IPS-NIHi7 (cell line): ENCODE measurements around the gene AGBL4.

Source experiments
- DNase-seq: peaks from one replicate; pipeline ENCODE4 v3.0.0; 2012; ENCODE audit warnings: mixed read lengths; ENCODE audit errors: extremely low spot score

The AGBL4 gene

GRCh38 chr1:48681476-48682305 is 1342.1 kb downstream of the AGBL4 start:
- DNase-seq: no peak

- peak; percentile 30 for DNase-seq
These were observed 1343.2 kb downstream of the AGBL4 start for GRCh38 chr1:48680411-48681035.

DNA sequence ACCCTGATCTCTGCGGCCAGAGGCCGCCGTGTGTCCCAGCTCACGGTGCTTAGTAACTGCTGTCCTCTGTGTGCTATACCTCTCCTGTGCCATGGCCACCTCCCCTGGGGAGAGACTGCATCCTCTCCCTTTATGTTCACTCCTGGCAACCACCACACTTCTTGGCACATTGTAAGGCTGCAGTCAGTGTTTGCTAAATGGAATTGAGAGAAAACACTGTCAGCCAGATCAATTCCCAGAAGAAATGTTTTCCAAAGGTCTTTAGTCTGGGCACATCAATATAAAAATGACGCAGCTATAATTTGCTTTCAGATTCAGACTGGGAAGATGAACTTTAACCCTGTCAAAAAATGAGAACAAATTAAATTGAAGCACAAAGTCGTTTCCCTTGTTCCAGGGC is 1343.9 kb downstream of the AGBL4 start:
- no peak for DNase-seq

DNA sequence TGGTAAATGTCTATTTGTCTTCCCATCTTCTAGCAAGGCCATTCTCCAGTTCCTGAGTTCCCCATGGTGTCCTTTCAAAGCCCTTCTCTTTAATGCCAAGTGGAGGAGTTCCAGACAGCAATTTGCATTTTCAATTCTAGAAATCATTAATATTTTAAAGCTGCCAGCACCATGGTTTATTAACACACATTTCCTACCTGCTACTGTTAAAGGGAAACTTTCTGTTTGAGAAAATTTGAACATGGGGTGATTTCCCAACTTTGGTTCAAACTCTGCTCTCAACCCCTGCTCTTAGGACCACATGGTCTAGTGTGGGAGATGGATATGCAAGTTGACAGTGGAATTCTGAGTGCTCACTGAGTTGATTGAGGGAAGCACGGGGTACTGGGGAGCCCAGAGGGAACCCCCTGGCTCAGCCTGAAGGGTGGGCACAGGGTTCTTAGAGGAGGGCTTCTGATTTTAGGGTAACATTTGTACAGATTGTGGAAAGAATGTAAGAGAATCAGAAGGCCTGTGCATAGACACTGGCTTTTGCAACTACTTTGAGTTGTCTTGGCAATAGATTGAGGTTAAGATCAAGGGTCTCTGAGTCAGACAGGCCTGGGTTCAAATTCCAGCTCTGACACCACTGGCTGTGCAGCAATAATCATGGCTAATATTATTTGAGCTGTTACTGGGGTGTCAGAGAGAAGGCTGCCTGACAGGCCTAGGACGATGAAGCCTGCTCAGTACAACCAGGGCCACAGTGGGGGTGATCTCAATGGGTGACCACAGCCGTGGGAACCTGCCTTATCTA is 1344.8 kb downstream of the AGBL4 start:
- DNase-seq: no peak

DNA sequence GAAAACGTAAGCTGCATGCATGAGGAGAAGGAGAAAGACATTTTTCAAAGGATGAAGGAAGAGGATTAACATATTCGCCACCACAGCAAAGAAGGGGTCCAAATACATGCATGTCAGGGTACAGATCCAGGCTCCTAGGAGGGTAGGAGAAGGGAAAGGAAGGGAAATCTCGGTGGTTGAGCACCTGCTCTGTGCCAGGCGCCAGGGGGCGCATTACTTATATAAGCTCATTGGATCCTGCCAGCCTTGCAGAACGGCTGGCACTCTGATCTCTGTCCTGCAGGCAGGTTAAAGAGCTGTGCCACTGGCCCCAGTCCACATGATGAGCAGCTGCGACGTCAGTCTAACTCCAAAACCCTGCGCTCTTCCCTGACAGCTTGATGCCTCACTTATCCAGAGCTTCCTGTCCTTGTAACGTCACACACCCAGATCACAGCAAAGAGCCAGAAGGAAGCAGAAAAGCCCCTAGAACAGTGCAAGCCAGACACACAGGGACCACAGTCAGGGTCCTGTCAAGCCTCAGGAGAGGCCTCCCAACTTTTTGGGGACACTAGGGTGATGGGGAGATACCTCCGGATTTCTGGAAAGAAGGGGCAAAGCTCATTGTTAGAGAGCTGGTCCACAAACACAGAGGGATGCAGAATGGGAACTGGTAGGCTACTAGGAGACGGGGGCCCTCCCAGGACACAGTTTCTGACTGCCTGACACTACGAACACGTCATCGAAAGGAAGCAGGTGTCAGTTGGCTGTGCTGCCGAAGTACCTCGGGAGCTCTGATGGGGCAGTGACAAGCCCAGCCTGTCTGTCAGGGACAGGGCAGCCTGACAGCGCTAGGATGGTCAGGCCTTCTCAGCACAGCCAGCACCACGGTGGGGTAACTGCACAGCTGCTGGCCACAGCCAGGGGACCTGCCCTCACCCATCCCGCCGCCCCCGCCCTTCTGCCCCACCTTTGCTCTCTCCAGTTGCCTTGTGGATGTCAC is 1346.2 kb downstream of the AGBL4 start:
- DNase-seq: peak; percentile 64

GRCh38 chr1:48676822-48677221 is 1346.9 kb downstream of the AGBL4 start:
- DNase-seq: no peak

DNA sequence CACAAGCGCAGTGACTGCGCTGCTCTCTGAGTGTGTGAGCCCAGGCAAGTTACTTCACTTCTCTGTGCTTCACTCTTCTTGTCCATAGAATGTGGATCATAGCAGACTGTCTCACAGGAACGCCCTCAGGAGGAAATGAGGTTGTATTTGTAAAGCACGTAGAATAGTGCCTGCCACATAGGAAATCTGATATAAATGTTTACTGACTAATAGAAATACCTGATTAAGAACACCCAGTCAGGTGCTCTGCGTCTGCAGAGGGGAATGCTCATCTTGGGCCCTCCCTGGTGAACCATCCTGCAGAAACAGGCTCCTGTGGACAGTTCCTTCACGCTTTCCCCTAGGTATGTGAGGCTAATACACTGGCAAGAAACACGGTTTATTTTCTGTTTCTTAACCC is 1347.4 kb downstream of the AGBL4 start:
- DNase-seq: no peak

GRCh38 chr1:48675251-48675650 is 1348.5 kb downstream of the AGBL4 start:
- DNase-seq: no peak

DNA sequence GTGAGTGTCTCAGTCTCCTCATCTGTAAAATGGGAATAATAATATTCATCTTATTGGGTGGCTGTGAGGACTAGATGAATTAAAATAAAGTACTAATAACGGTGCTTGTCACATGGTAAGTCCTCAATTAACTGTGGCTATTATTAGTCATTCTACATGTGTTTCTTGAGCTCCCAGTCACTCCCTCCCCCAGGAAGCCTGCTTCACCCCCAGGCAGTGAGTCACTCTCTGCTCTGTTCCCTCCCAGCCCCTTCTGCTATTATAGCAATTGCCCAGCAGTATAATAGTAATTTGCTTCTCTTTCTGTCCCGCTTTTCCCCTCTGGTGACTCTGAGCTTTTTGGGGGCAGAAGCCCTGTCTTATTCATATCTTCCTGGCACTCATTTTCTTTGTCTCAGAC is 1349.1 kb downstream of the AGBL4 start:
- DNase-seq: no peak

- peak; percentile 79 for DNase-seq
These were observed 1350.2 kb downstream of the AGBL4 start for GRCh38 chr1:48673332-48674105.

GRCh38 chr1:48671578-48671977 is 1352.2 kb downstream of the AGBL4 start:
- no peak for DNase-seq

GRCh38 chr1:48670234-48671020 is 1353.3 kb downstream of the AGBL4 start:
- DNase-seq: no peak

GRCh38 chr1:48668339-48668738 is 1355.4 kb downstream of the AGBL4 start:
- no peak for DNase-seq

- DNase-seq: no peak
These were observed 1356.0 kb downstream of the AGBL4 start for GRCh38 chr1:48667782-48668181.

- no peak for DNase-seq
These were observed 1357.9 kb downstream of the AGBL4 start for GRCh38 chr1:48665708-48666407.

DNA sequence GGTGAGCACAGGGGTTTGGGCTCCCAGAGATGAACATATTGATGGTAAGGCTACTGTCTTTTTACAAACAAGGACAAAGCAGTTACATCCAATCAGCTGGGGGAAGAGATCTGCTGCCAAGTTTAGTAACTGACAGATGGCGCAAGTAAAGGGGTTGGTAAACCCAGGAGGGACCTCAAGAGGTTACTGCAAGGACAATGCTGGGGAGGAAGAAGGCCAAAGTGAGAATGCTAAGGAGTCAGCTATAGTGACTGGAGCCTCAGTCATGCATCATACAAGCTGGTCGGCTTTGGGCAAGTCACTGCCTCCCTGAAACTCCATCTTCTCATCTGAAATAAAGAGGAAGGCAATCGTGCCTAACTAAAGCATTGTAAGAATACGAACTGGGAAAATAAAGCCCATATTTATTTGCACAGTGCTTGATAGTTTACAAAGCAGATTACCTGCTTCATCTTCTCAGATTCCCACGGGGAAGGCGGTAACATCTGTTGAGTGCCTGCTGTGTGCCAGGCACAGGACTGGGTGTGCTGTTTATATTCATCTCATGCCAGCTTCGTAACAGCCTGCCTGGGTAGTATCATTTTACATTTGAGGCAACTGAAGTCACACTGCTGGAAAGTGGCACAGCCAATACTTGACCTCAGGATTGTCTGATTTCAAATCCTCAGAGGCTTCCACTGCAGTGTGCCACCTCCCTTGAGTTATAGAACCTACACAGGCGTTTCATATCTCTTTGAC is 1361.9 kb downstream of the AGBL4 start:
- DNase-seq: no peak

GRCh38 chr1:48659801-48660200 is 1364.0 kb downstream of the AGBL4 start:
- no peak for DNase-seq

DNA sequence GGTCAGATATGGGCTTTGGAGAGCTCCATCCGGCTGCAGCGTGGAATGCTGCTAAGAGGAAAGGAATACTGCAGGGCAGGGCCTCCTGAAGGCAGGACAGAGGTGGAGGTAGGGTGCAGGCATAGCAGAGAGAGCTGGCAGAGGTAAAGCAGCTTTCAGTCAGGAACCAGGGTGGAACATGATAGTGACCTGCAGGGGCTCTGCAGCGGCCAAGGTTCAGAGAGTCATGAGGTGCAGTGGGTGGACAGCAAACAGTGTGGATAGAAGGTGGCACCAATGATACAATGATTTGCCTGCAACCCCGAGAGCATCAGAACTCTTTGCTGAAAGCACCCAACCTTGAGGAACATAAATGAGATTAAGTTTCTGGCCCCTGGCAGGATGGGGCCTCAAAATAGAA is 1366.3 kb downstream of the AGBL4 start:
- DNase-seq: no peak
